Aorta (tissue), 5 donors: ENCODE data around the gene SLC38A8. TPM values are rescaled to one million over a fixed set of nuclear protein-coding genes. Genes with fewer than 3 reads are reported as not detected.
A peak's percentile ranks its signal among the peaks of the same experiment; 100 is the strongest.

Experiments used
- ATAC-seq: fragments of 200-7000 bp; cut with Tn5 transposase; one replicate; pipeline ENCODE4 v1.9.1; 2022; ENCODE audit warnings: moderate library complexity; ENCODE audit not compliant: low FRiP score
- DNase-seq, 2 donors: peaks; one replicate each; pipeline ENCODE4 v3.0.0-alpha.2; 2020
- H3K27ac ChIP-seq, 2 donors: one replicate each; pipeline ENCODE4 v1.5.1; 2013; ENCODE audit warnings: low read length in 2 of 2, mild to moderate bottlenecking in 2 of 2, moderate library complexity in 2 of 2, control low read depth in 1 of 2, inconsistent platforms in 1 of 2, low read depth in 1 of 2
- H3K27me3 ChIP-seq, 2 donors: one replicate each; pipeline ENCODE4 v1.6.1; 2013; ENCODE audit warnings: control low read depth in 1 of 2, low read length in 1 of 2, mild to moderate bottlenecking in 1 of 2, moderate library complexity in 1 of 2; ENCODE audit not compliant: insufficient read depth in 2 of 2, control insufficient read depth in 1 of 2
- H3K36me3 ChIP-seq, 2 donors: one replicate each; pipeline ENCODE4 v1.6.1; 2013; ENCODE audit warnings: control low read depth in 1 of 2, low read length in 1 of 2, mild to moderate bottlenecking in 1 of 2; ENCODE audit not compliant: insufficient read depth in 2 of 2, control insufficient read depth in 1 of 2
- H3K4me1 ChIP-seq, 2 donors: one replicate each; pipeline ENCODE4 v1.6.1; 2013; ENCODE audit warnings: low read length in 2 of 2, control low read depth in 1 of 2, mild to moderate bottlenecking in 1 of 2, moderate library complexity in 1 of 2; ENCODE audit not compliant: insufficient read depth in 2 of 2, control insufficient read depth in 1 of 2
- H3K4me3 ChIP-seq, 2 donors: one replicate each; pipeline ENCODE4 v1.5.1; 2013; ENCODE audit warnings: low read length in 2 of 2, control low read depth in 1 of 2, mild to moderate bottlenecking in 1 of 2
- H3K9me3 ChIP-seq: one replicate; pipeline ENCODE4 v1.6.1; 2013; ENCODE audit warnings: mild to moderate bottlenecking, low read length; ENCODE audit not compliant: control insufficient read depth
- WGBS, 2 donors: extraction: QIAGEN DNeasy Blood & Tissue Kit; methylation state at CpG; one replicate each; pipeline ENCODE4 v1.1.7; 2013; 5-methylcytosine and 5-hydroxymethylcytosine counted together
- intact Hi-C, 2 donors: fragments of 100-400 bp; cut with DNase I; formaldehyde crosslinking; loops; one replicate each; pipeline versions ENCODE4 v1.14.2 to v1.15.0; 2022
- polyA plus RNA-seq, 2 donors: library from polyadenylated mRNA; stranded (reverse); fragments of 200-250 nt; gene quantifications; one replicate each; pipeline ENCODE4 v1.2.3, GENCODE V29; 2013
- total RNA-seq, 2 donors: library from RNA; stranded (reverse); fragmentation: NEBNext Ultra II Directional; extraction: Animal tissue kit (Norgen Biotek cat#: 25700); gene quantifications; one replicate each; pipeline ENCODE4 v1.2.1, GENCODE V29; 2021
- donor health status: healthy with polysubstance abuse.
- donor health status: Bipolar disorder and iron deficiency.
- donor health status: DM: no; HTN: no; CAD: no.
- donor health status: DM: no; HTN: no; CAD: no.
- donor health status: DM: yes; HTN: yes; CAD: no.

SLC38A8 gene
- total and polyA plus RNA-seq, 4 donors: not detected

DNA sequence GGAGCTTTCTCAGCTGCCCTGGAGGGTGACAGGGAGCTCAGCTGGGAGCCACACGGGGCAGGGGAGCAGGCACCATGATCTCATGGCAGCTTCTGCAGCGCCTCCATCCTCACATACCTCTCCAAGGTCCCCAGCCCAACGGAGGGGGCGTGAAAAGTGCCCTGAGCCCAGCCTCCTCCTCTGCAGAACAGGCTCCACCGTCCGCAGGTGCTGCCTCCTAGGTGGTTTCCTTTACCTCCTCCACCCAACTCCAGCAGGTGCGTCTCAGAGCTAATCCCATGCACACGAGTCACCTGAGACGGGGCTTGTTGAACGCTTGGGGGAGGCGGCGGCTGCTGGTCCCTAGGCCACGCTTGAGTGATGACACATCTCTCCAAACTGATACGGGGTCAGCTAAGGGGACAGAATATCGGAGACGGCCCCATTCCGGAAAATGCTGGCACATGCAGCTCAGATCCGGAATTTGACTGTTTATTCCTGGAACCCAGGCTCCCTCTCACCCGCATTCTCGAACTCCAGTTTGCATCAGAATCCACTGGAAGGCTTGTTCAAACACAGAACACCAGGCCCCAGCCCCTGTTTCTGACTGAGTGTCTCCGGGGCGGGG, 387 bp upstream of the SLC38A8 start:
- Histone ChIP-seq H3K4me1 (no peaks in the 10 kb centered on the region), H3K4me3 (no peak overlapping the region), H3K36me3 (no peaks in the 10 kb centered on the region), H3K9me3 (no peaks in the 10 kb centered on the region), H3K27me3 (no peaks in the 10 kb centered on the region), H3K27ac (no peak overlapping the region)
- ATAC-seq: no peak
- intact Hi-C loops: no loop called here
- 57 to 64% methylated on average over 22 of the region's 22 CpGs for WGBS, 2 donors
- peak in 1 of 2 donors; percentile 66 for DNase-seq

DNA sequence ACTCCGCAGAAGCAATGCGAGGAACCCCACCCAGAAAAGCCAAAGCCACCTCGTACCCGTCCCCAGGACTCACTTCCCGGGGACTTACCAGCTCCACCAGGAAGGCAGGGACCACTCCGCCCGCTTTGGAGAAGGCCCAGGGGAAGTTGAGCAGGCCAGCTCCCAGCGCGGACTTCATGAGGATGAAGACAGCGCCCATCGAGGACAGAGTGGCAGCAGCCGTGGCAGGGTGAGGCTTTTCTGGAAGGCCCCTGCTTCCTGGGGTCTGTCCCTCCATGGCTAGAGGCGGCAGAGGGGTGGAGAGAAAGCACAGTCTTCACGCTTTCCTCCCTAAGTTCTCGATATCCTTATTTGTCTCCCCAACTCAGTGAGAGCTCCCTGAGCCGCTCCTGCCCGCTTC, 714 bp downstream of the SLC38A8 start:
- DNase-seq (peak in 1 of 2 donors; percentile 62), ATAC-seq (no peak)
- no peak overlapping the region for H3K27ac ChIP-seq
- intact Hi-C loops: no loop called here
- no peaks in the 10 kb centered on the region for H3K4me1 ChIP-seq
- 86 to 87% methylated on average over 17 of the region's 17 CpGs for WGBS, 2 donors
- H3K9me3 ChIP-seq: no peaks in the 10 kb centered on the region
- no peaks in the 10 kb centered on the region for H3K27me3 ChIP-seq
- H3K36me3 ChIP-seq: no peaks in the 10 kb centered on the region
- H3K4me3 ChIP-seq: no peak overlapping the region

DNA sequence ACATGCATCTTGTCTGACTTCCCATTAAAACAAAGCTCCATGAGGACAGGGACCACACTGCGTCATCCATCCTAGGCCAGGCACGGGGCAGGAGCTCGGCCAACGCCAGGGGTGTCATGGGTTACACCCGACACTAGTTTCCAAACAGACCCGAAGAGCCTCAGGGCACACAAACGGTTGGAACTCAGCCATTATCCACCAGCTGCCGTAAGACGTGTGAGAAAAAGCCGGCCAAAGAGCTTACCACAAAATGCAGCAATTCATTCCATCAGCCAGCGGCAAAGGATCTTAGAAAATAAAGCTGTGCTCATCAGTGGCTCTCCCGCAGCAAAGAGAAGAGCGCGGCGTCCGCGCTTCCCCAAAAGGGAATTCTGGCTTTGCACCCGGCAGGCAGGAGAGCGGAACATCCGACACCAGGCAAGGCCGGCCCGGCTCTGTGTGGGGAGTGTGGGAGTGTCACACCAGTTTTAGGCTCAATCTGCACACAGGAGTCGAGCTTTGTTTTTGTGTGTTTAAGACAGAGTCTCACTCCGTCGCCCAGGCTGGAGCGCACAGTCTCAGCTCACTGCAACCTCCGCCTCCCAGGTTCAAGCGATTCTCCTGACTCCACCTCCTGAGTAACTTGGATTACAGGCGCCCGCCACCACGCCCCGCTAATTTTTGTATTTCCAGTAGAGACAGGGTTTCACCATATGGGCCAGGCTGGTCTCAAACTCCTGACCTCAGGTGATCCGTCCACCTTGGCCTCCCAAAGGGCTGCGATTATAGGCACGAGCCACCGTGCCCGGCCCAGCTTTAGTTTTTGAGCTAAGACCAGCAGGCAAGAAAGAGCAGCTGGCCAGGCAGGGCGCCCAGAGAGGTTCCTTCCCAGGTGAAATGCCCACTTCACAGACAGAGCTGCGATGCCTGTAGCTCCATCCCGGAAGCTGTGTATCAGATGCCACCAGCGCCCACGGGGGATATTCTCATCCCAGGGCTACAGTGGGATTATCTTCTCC, 1.5 kb downstream of the SLC38A8 start:
- Histone ChIP-seq H3K4me3 (no peak overlapping the region), H3K36me3 (no peaks in the 10 kb centered on the region), H3K27me3 (no peaks in the 10 kb centered on the region), H3K9me3 (peaks cover 6% of the 10 kb centered on the region), H3K4me1 (no peaks in the 10 kb centered on the region), H3K27ac (no peak overlapping the region)
- intact Hi-C loops: no loop called here
- ATAC-seq: no peak
- peak; percentile 37 to 59 for DNase-seq
- 79 to 81% methylated on average over 42 of the region's 42 CpGs for WGBS, 2 donors

DNA sequence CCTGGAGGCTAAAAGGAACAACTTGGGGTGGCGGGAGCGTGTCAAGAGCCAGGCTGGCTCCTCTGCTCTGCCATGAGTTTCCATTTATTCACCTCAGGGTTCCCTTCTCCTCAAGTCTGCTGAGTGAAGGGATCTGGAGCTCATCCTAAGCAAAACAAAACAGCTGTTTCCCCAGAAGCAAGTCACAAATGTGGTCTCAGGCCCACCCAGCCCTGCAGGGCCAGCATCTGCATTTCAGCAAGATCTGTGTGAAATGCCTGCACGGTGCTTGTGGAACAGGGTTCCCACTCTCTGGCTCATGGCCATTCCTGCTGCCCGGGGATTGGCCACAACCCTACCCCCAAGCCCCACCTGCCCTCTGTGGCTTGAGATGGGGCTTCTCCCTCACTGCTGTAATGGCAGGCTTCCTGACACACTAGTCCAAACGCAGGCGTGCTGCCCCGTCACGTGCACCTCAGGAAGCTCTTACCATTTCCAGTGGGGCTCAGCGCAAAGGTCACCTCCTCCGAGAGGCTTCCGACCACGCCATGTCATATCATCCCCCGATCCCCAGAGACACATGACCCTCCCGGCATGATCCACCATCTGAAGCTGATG, 2.3 kb downstream of the SLC38A8 start:
- no peaks in the 10 kb centered on the region for H3K36me3 ChIP-seq
- H3K4me3 ChIP-seq: no peak overlapping the region
- H3K27ac ChIP-seq: no peak overlapping the region
- H3K9me3 ChIP-seq: peaks cover 6% of the 10 kb centered on the region
- intact Hi-C loops: no loop called here
- WGBS, 2 donors: 78 to 82% methylated on average over 14 of the region's 14 CpGs
- no peaks in the 10 kb centered on the region for H3K27me3 ChIP-seq
- peak in 1 of 2 donors; percentile 48 for DNase-seq
- H3K4me1 ChIP-seq: no peaks in the 10 kb centered on the region
- no peak for ATAC-seq

DNA sequence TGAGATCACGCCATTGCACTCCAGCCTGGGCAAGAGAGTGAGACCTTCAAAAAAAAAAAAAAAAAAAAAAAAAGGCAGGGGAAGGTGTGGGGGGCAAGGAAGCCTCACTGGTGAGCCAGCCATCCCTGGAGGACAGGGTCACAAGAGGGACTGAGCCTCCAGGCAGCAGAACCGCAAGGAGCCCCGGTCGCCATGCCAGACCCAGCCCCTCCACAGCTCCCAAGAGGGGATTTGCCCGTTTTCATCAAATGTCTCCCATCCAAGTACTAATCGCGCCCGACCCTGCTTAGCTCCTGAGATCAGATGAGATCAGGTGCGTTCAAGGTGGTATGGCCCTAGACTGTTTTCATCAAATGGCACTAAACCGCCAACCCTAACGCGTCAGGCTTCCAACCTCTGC, 2.9 kb downstream of the SLC38A8 start:
- 87 to 90% methylated on average over 12 of the region's 12 CpGs for WGBS, 2 donors
- H3K4me1 ChIP-seq: no peaks in the 10 kb centered on the region
- peaks cover 8% of the 10 kb centered on the region for H3K9me3 ChIP-seq
- ATAC-seq (no peak), DNase-seq (no peak)
- no peak overlapping the region for H3K4me3 ChIP-seq
- no peaks in the 10 kb centered on the region for H3K27me3 ChIP-seq
- H3K27ac ChIP-seq: no peak overlapping the region
- H3K36me3 ChIP-seq: no peaks in the 10 kb centered on the region
- intact Hi-C loops: no loop called here

DNA sequence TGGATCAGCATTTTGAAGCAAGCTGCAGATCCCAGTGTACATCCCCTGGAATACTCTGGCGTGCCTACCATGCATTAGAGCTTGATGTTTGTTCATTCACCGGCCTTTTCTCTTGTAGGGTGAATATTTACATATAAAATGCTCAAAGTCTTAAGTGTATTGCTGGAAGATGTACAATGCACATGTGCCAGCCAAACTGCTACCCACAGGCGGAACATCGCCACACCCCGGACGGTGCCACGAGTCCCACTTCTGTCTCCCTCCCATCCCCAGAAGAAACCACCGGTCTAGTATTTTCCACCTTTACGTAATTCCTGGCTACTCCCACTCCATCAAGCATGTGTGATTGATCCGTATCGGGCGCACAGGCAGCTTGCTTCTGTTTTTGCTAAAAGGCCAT, 4.1 kb downstream of the SLC38A8 start:
- DNase-seq (no peak), ATAC-seq (no peak)
- intact Hi-C loops: no loop called here
- Histone ChIP-seq H3K4me3 (no peak overlapping the region), H3K9me3 (peaks cover 8% of the 10 kb centered on the region), H3K27ac (no peak overlapping the region), H3K36me3 (no peaks in the 10 kb centered on the region), H3K4me1 (no peaks in the 10 kb centered on the region), H3K27me3 (no peaks in the 10 kb centered on the region)
- 92 to 94% methylated on average over 12 of the region's 12 CpGs for WGBS, 2 donors

DNA sequence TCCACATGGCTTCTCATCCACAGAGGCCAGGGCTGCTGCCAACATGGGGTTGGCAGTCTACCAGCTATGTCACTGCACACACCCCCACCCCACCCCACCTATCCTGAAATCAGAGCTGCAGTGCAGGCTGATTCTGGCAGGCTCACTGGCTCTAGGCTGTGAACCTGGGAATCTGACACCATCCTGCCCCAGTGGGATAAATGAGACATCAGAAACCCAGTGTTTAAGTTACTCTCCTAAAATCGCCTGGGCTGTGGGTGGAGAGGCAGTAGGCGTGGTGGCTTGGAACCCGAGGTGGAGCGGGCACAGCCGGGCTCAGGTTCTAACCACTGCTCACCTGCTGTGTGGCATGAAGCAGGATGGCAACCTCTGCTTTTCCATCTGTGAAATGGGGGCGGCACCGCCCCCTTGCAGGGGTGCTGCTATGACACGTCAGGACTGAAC, 5.6 kb downstream of the SLC38A8 start:
- Histone ChIP-seq H3K27me3 (no peaks in the 10 kb centered on the region), H3K27ac (no peak overlapping the region), H3K4me1 (no peaks in the 10 kb centered on the region), H3K9me3 (peaks cover 8% of the 10 kb centered on the region), H3K4me3 (no peak overlapping the region), H3K36me3 (no peaks in the 10 kb centered on the region)
- intact Hi-C loops: no loop called here
- WGBS, 2 donors: 82 to 92% methylated on average over 8 of the region's 8 CpGs
- ATAC-seq (no peak), DNase-seq (no peak)

DNA sequence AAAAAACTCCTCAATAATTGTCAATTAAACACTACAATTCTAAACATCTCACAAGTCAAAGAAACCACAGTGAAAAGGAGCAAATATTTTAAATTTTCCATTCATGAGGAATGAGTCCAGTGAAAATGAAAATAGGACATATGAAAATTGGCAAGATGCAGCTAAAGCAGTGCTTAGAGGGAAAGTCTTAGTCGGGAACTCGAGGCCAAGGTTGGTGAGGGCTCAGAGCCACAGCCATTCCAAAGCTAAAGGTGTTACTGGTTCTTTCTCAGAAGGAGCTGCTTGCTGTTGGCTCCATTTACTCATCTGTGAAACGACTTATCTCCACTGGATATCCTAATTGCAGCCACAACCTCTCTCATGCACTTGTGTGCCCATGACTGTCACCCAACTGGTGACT, 6.5 kb downstream of the SLC38A8 start:
- H3K27ac ChIP-seq: no peak overlapping the region
- ATAC-seq: no peak
- no peaks in the 10 kb centered on the region for H3K4me1 ChIP-seq
- no peak overlapping the region for H3K4me3 ChIP-seq
- H3K36me3 ChIP-seq: no peaks in the 10 kb centered on the region
- intact Hi-C loops: no loop called here
- H3K9me3 ChIP-seq: peaks cover 8% of the 10 kb centered on the region
- no peaks in the 10 kb centered on the region for H3K27me3 ChIP-seq
- WGBS, 2 donors: 48 to 84% methylated on average over 3 of the region's 3 CpGs
- no peak for DNase-seq
